Hematopoietic multipotent progenitor cell treated with erythropoietin and hydrocortisone succinate and interleukin-3 and kit ligand, for 15 days (in vitro differentiated cells): Measurements from ENCODE around the gene MAP3K6.
A peak's percentile ranks its signal among the peaks of the same experiment; 100 is the strongest.

Experiments
- DNase-seq: peaks from one replicate; pipeline ENCODE4 v3.0.0-alpha.2; 2015; ENCODE audit warnings: low spot score

The MAP3K6 gene

GRCh38 chr1:27372808-27373690 is 6.3 kb upstream of the MAP3K6 start:
- no peak for DNase-seq

- no peak for DNase-seq
Observed at GRCh38 chr1:27372022-27372807, 5.5 kb upstream of the MAP3K6 start.

- peak; percentile 57 for DNase-seq
Observed at GRCh38 chr1:27368869-27369582, 2.3 kb upstream of the MAP3K6 start.

- DNase-seq = no peak
Observed at GRCh38 chr1:27367160-27367650, 444 bp upstream of the MAP3K6 start.

GRCh38 chr1:27366113-27366410 is 699 bp downstream of the MAP3K6 start:
- DNase-seq = no peak

- DNase-seq = peak; percentile 78
Observed at GRCh38 chr1:27365372-27366112, 1.2 kb downstream of the MAP3K6 start.

GRCh38 chr1:27364696-27365371 is 1.9 kb downstream of the MAP3K6 start:
- DNase-seq = no peak

GRCh38 chr1:27363766-27364695 is 2.7 kb downstream of the MAP3K6 start:
- no peak for DNase-seq

- no peak for DNase-seq
Observed at GRCh38 chr1:27361553-27361952, 5.2 kb downstream of the MAP3K6 start.

GRCh38 chr1:27361044-27361402 is 5.7 kb downstream of the MAP3K6 start:
- no peak for DNase-seq

- DNase-seq = peak; percentile 42
Observed at GRCh38 chr1:27360159-27361043, 6.4 kb downstream of the MAP3K6 start.

GRCh38 chr1:27359822-27360158 is 7.0 kb downstream of the MAP3K6 start:
- DNase-seq = no peak

- no peak for DNase-seq
Observed at GRCh38 chr1:27358928-27359313, 7.8 kb downstream of the MAP3K6 start.

GRCh38 chr1:27358038-27358927 is 8.5 kb downstream of the MAP3K6 start:
- no peak for DNase-seq

GRCh38 chr1:27357281-27358037 is 9.3 kb downstream of the MAP3K6 start:
- peak; percentile 76 for DNase-seq

- peak; percentile 59 for DNase-seq
Observed at GRCh38 chr1:27356619-27357280, 10.0 kb downstream of the MAP3K6 start.

GRCh38 chr1:27356277-27356618 is 10.5 kb downstream of the MAP3K6 start:
- DNase-seq = no peak
